D721Med (cell line): ENCODE data around the gene ZNF500.

Experiments used
- DNase-seq: peaks from one replicate; pipeline ENCODE4 v3.0.0; 2011; ENCODE audit warnings: low spot score; ENCODE audit not compliant: insufficient read length
- FAIRE-seq: peaks from 2 replicates; lab custom pipeline; 2011; peaks lifted over from hg19 to GRCh38; lab: Jason Lieb, UNC
- CTCF ChIP-seq: IDR thresholded peaks from 2 replicates; pipeline ENCODE4 v1.5.1; 2012; ENCODE audit warnings: mild to moderate bottlenecking, control low read depth; ENCODE audit not compliant: insufficient read depth; ENCODE audit errors: missing control alignments

The ZNF500 gene

GRCh38 chr16:4806280-4806679 lies 39.3 kb upstream of the ZNF500 start:
- FAIRE-seq, result no peak
- DNase-seq, result no peak
- no peak for TF ChIP-seq CTCF

- FAIRE-seq (no peak), DNase-seq (no peak)
- no peak for TF ChIP-seq CTCF
Measured at GRCh38 chr16:4805231-4805630, 38.3 kb upstream of the ZNF500 start.

GRCh38 chr16:4803898-4804762 lies 37.2 kb upstream of the ZNF500 start:
- TF ChIP-seq CTCF, result no peak
- no peak for DNase-seq
- FAIRE-seq, result no peak

- DNase-seq (no peak), FAIRE-seq (no peak)
- TF ChIP-seq CTCF, result no peak
Measured at GRCh38 chr16:4803401-4803844, 36.5 kb upstream of the ZNF500 start.

- no peak for FAIRE-seq
- DNase-seq, result peak; percentile 94
- TF ChIP-seq CTCF, result no peak
Measured at GRCh38 chr16:4802659-4803287, 35.8 kb upstream of the ZNF500 start.

- no peak for TF ChIP-seq CTCF
- FAIRE-seq (no peak), DNase-seq (peak; percentile 36)
Measured at GRCh38 chr16:4801962-4802658, 35.1 kb upstream of the ZNF500 start, which contains the start of gene ROGDI. TSS of gene ROGDI (minus strand) at chr16:4802633. CDS start at chr16:4802571, 62 bp downstream.
